Hindlimb muscle (tissue), 1 donor: Measurements from ENCODE around the gene CTF1. TPM values are rescaled to one million over a fixed set of nuclear protein-coding genes. Genes with fewer than 3 reads are reported as not detected.
"Not testable (repeated sequence)": the region's sequence is repeated elsewhere in the genome, so short reads cannot be mapped to it uniquely, and the experiment has no call there.

Experiments used
- DNase-seq: peaks from one replicate; pipeline ENCODE4 v3.0.0-alpha.2; 2013
- polyA plus RNA-seq: library from polyadenylated mRNA; unstranded; fragments of 120-200 nt; gene quantifications from one replicate; pipeline ENCODE4 v1.2.1, GENCODE V29; 2013; ENCODE audit not compliant: insufficient read length

CTF1 gene, protein sequence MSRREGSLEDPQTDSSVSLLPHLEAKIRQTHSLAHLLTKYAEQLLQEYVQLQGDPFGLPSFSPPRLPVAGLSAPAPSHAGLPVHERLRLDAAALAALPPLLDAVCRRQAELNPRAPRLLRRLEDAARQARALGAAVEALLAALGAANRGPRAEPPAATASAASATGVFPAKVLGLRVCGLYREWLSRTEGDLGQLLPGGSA
- 13.5 TPM for polyA plus RNA-seq

DNA sequence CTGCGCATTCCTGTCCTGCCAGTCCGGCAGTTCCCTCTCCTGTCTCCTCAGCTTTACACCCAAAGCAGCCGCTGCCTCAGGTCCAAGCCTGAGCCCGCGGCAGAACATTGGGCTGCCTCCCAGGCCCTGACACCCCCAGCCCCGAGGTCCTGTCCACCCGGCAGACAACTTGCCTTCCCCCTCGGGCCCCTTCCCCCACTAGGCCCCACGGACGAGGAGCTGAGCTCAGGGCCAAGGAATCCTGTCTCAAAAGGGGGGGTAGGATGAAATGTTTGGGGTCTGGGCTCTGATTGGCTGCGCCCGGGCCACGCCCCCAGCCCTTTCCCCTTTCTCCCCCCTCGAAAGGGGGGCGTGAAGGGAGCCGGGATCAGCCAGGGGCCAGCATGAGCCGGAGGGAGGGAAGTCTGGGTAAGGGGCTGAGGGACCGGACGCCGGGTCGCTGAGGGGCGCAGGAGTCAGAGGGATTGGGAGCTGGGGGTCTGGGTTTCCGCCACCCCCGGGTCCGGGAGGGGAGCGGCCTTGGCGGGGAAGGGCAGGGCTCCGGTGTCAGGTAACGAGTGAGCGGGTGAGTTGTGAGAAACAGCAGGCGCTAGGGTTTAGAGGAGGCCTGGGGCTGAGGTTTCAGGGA lies at the start of gene CTF1:
TSS of gene CTF1 (plus strand) at position 354 of the 628 bp plus-strand sequence. CDS start at position 384, 30 bp downstream.
- DNase-seq = peak; percentile 89

DNA sequence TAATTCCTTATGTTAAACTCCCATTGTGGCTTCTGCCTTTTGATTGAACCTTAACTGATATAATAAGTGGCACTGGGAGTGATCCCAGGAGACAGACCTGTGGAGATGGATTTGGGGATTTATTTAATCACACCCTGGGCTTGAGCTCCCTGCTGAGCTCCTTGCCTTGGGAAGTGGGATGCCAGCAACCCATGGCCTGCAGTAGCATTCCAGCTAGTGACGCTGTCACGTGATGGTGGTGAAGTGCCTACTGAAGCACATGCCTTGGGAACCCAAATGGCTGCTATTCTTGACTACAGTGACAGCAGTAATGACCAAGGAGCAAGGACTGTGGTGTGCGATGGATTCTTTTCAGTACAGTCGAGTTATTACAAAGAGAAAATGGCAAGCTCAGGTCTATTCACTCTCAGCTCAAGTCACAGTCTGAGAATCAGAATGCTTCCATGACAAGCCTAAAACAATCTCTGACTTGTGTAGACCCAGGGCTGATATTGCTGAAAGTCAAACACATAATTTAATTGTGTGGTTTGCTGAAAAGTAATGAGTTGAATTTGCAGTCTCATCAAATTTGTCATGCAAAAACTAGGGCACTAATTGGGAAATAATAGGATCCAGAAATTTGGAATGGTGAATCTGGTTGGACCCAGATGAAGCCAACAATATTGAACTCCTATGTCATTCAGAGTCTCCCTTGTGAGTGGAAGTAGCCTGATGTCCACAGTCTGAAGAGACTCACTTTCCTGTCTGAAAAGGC lies 49.6 kb upstream of the CTF1 start:
- DNase-seq = no peak

DNA sequence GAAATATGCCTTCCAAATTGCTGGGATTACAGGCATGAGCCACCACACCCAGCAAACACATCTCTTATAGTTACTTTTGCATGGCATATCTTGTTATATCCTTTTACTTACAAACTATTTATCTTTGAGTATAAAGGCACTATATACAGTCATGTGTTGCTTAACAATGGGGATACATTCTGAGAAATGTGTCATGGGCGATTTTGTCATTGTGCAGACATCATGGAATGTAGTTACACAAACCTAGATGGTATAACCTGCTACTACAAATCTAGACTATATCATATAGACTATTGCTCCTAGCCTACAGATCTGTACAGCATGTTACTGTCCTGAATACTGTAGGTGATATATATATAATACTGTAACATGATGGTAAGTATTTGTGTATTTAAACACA lies 46.2 kb upstream of the CTF1 start:
- no peak for DNase-seq

DNA sequence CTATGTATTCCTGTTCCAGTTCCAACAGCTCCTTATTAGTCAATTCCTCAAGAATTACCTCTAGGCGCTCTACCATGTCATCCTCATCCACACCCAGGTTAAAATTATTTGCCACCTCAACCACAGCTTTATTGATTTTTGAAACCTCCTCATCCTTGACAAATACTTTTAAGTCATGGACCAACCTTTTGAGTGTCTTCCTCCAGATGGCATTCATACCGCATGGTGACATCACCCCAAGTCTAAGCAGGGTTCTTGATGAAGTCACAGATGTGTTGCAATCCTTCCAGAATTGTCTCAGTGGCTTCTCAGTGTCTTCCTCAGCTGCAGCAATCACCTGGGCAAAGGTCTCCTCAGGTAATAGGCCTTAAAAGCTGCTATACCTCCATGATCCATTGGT lies 42.7 kb upstream of the CTF1 start:
- no peak for DNase-seq

DNA sequence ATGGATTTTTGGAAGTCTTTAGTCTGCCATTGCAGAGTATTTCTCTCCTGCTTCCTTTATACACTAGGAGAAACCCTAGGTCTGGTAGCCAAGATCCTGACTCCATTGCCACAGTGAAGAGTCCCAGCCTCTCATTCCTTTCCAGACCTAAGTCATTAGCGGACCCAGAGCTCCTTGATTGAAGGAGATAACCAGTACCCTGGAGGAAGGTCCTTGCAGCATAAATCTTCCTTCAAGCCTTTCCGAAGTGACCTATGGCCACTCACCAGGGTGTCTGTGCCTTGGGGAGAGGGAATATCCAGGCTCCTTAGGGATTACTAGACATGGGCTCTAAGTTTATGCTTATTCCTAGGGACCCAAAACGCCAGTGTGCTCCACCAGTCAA lies 38.3 kb upstream of the CTF1 start:
- DNase-seq = no peak

DNA sequence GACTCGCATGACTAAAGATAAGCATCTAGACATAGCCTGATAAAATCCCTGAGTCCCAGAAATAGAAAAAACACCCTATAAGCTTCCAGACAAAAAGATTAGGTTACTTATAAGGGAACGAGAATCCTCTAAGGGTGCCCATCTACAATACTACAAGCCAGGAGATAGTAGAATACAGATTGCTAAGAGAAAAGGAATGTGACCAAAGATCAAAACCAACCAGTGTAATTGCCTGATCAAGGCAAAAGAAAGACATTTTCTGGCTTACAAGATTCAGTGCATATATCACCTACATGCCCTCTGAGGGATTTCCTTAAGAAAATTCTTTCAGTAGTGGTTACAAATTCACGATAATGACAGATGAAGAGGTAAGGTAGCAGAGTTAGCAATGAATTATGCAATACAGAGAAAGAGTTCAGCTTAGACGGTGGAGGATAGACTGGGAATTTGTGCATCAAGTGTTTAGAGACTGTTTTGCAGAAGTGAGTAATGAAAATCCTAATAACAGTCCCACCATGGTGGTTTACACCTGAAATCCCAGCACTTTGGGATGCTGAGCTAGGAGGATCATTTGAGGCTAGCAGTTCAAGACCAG lies 37.5 kb upstream of the CTF1 start:
- no peak for DNase-seq

DNA sequence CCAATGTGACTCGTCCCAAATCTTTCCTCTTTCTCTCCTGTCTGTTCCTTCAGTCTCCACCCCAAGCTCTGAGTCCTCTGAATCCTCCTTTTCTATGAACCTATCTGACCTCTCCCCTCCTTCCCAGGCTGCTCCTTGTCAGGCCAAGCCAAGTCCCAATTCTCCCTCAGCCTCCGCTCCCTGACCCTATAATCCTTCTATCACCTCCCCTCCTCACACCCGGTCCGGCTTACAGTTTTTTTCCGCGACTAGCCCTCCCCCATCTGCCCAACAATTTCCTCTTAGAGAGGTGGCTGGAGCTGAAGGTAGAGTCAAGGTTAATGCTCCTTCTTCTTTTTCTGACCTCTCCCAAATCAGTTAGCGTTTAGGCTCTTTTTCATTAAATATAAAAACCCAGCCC lies 35.7 kb upstream of the CTF1 start:
- not testable (repeated sequence) for DNase-seq

DNA sequence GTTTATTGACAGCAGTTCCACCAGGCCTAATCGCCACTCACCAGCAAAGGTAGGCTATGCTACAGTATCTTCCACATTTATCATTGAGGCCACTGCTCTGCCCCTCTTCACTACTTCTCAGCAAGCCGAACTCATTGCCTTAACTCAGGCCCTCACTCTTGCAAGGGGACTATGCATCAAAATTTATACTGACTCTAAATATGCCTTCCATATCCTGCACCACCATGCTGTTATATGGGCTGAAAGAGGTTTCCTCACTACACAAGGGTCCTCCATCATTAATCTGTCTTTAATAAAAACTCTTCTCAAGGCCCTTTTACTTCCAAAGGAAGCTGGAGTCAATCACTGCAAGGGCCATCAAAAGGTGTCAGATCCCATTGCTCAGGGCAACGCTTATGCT lies 33.2 kb upstream of the CTF1 start:
- not testable (repeated sequence) for DNase-seq

DNA sequence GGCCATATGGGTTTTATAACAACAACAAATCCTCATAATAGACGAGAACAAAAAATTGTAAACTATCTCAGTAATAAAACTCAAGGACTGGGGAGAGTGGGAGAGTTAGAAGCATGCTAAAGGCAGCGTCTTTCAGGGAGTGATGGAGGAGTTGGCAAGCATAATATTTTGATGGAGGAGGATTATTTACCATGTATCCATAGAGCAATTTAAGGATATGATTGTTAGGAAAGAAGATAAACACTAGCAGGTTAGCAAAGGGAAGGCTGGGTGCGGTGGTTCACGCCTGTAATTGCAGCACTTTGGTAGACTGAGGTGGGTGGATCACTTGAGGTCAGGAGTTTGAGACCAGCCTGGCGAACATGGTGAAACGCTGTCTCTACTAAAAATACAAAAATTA lies 30.4 kb upstream of the CTF1 start:
- no peak for DNase-seq

DNA sequence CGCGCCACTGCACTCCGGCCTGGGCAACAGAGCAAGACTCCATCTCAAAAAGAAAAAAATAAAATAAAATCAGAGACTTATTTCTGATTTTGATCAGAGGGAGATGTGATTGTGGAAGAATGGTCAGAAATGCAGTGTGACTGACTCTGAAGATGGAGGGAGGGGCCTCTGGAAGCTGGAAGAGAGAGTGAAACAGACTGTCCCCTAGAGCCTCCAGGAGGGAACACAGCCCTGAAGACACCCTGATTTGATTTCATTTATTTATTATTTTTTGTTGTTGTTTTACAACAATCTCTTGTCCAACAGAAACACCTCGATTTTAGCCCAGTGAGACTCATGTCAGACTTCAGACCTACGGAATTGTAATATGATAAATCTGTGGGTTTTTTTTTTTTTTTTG lies 28.7 kb upstream of the CTF1 start:
- DNase-seq = no peak

DNA sequence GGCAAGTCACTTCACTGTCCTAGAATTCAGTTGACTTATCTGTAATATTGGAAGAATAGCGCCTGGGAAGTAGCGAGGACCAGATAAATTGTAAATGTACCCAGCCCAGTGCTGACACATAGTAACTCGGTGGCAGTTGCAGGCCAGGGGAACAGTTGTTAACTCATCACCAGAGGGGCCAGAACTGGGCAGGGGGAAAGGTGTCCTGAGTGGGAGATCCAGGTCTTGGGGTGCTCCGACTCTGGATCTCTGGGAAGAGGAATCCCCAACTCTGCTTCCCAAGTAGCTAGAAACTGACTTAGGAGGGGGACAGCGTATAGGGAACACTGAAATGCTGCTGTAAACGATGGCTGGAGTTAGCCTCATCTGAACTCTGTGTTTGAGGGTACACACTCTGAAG lies 25.5 kb upstream of the CTF1 start:
- no peak for DNase-seq

DNA sequence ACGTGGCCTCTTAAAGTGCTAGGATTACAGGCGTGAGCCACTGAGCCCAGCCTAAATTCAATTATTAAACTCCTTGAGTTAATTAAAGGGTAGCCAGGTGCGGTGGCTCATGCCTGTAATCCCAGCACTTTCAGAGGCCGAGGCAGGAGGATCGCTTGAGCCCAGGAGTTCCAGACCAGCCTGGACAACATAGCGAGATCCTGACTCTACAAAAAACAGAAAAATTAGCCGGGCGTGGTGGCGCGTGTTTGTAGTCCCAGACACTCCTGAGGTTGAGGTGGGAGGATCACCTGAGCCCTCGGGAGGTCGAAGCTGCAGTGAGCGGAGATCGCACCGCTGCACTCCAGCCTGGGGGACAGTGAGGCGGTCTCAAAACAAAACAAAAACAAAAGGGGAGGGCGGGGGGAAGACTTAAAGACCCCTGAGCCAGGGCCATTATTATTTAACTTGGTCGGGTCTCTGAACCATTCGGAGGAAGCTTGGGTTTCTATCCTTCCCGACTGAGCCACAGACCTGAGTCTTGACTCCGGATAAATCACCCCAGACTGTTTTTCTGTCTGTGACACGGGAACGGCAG lies 22.1 kb upstream of the CTF1 start:
- no peak for DNase-seq

DNA sequence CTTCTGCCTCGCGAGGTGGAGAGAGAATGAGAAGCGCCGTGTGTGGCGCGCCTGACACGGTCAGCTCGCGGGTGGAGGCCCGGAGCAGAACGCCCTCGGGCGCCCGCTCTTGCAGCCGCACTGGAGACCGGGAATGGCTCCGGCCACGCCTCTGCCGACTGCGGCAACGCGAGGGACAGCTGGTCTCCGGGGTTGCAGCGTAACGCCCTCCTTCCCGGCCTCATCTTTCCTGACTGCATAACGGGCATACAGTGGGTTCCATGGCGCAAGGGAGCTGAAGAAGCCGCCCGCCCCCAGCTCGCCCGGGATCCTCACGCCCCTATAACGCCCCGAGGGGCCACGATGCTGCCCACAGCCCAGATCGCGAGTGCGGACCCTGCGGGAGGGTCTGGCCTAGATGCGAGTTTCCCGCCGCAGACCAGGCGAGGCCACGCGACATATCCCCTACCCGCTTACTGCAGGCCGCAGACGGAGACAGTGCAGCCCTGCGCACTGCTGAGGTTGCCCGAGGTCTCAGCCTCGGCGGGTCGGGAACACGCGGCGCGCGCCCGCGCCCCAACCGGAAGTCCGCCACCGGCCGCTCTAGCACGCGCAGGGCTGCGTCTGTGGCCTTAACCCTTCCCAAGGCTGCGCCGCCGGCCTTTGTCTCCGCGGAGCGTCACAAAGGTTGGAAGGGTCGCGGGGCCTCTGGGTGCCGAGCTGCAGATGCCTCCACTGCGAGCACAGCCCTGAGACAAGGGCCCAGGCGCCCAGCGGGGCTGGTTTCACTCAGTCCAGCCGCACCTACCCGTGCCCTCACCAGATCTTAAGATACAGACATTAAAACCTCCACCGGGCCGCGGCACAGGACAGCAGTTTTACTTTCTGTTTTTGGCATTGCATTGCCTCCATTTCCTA lies 21.3 kb upstream of the CTF1 start:
- DNase-seq = peak; percentile 94

DNA sequence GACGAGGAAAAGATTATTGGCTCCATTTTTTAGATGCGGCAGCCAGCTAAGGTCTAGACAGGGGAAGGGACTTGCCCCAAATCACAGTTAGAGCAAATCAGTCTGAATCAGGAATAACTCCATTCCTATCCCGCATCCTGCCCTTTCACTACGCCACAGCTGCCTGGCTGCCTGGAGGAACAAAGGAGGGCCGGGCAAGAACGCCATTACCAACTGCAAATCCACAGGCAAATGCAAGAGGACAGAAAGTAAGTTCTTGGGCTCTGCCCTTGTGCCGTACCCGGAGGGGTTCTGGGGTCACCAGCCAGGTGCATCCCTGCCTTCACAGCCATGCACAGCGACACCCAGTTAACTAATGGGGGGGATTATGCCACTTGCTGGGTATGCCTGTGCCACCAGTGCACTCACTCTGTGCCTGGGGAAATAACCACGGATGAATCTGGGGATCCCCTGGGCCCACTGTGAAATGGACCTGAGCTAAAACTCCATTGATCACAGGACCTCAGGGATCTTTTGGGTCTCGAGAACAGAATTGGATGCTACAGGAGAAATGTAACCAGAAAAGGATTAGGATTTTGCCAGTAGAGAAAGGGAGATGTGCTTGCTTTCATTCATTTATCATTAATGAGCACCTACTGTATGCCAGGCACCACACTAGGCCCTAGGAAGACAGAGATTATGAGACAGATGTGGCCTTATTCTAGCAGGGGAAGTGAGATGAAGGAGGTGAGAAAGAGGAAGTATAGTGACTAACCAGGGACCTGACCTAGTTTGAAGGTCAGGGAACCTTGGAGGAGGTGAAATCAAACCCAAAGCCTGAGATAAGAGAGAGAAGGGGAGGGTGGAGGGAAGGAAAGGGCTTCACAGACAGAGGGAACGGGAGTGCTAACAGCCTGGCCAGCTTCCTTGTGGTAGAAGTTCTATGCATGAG lies 20.3 kb upstream of the CTF1 start:
- DNase-seq = no peak

DNA sequence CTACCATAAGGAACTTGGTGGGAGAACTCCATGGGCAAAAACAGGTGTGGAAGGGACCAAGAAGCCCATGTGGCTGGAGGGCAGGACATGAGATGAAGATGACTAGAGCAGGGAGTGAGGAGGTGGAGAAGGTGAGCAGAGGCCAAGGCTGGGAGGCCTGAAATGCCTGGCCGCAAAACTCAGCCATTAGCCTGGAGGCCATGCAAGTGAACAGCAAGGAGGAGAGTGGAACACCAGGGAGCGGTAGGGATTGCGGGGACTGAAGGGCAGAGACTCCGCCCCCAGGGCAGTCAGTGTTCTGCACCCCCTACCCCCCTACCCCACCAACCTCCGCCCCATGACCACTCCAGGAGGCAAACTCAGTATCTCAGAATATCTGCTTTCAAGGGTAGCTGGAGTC lies 19.5 kb upstream of the CTF1 start:
- no peak for DNase-seq

DNA sequence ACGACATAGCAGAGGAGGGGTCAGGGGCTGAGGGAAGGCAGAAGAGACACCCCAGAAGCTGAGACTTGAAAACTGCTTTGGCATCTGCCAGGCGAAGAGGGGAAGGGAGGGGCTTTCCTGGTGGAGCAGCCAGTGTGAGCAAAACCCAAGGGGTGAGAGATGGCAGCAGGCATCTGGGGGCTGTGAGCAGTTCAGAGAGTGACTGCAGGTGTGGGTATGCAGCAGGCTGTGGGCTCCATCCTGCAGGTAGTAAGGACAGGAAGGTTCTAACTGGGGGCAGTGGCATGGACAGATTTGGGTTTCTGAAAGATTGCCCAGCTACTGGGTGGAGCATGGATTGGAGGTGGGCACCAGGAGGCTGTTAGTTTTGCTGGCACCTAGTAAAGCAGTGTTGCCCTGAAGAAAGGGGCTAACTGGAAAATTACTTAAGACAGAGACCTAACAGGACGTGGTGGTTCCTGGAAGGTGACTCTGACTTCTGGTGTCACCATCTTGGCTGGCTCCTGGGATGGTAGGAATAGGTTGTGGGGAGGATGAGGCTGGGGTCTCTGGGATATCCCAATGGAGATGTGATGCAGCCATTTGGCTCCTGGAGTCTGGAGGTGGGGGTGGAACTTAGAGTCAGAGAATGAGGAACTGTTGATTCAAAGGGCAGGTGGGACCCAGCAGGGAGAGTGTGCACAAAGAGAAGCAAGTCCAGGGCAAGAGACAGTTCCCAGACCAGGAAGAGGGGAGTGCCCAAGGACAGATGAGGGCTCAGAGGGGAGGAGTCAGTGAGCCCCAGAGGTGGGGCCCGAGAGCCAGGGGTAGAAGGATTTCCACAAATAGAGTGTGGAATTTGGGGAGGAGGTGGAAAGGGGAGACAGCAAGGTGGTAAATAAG lies 13.7 kb upstream of the CTF1 start:
- DNase-seq = no peak

DNA sequence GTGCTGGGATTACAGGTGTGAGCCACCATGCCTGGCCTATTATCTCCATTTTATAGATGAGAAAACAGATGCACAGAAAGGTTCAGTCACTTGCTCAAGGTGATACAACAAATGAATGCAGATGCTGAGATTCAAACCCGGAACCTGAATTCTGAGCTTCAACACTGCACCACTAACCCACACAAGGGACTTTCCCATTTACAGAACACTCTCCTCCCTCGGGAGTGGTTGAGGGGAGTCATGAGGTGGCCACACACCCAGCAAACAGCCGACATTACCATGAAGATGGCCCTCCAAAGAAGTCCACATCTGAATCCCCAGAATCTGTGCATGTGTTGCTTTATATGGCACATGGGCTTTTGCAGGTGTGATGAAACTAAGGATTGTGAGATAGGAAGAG lies 11.7 kb upstream of the CTF1 start:
- DNase-seq = no peak

DNA sequence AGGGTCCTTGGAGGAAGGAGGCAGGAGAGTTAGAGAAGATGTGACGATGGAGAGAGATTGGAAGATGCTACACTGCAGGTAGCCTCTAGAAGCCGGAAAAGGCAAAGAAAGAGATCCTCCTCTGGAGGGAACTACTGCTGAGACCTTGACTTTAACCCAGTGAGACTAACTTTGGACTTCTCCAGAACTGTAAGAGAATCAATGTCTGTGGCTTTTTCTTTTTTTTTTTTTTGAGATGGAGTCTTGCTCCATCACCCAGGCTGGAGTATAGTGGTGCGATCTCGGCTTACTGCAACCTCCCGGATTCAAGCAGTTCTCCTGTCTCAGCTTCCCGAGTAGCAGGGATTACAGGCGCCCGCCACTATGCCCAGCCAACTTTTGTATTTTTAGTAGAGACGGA lies 11.2 kb upstream of the CTF1 start:
- DNase-seq = no peak

DNA sequence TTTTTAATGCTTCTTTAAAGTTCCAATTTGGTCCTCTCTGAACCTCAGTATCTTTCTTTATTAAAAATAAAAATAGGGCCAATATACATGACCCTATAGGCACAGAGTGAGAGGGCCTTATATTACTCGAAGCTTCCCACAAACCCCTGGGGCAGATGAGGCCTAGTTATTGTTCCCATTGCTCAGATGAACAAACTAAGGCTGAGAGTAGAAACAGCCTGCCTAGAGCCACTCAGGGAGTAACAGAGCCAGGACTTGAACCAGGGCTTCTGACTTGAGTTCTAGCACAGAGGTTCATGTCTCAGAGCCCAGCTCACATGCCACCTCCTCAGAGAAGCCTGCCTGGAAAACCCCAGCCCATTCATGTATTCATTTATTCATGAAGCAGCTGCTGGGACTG lies 10.3 kb upstream of the CTF1 start:
- DNase-seq = no peak

DNA sequence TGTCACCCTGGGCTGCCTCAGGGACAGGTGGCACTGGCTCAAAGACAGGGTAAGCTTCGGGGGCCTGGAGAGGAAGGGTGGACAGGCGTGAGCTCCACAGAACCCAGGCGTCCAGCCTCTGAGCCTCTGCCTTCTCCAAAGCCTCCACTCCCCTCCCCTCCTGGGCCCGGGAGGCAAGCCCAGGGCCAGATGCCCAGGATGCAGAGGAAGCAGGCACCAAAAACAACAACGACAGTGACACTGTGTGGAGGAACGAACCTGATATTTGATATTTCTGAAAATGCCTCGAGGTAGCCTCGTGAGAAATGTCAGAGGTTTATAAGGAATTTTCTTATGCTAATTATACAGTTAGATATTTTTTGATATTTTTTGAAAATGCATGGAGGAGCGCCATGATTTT lies 8.5 kb upstream of the CTF1 start:
- DNase-seq = no peak
